ENCODE data around the gene CRELD1. TPM values are rescaled to one million over a fixed set of nuclear protein-coding genes. Genes with fewer than 3 reads are reported as not detected.

Gene CRELD1
- total and polyA plus RNA-seq, 2 of the 13 experiments (the other 11 are each of a cell fraction or from before 2014, with no cell fraction given), result 27.1 to 61.9 TPM

DNA sequence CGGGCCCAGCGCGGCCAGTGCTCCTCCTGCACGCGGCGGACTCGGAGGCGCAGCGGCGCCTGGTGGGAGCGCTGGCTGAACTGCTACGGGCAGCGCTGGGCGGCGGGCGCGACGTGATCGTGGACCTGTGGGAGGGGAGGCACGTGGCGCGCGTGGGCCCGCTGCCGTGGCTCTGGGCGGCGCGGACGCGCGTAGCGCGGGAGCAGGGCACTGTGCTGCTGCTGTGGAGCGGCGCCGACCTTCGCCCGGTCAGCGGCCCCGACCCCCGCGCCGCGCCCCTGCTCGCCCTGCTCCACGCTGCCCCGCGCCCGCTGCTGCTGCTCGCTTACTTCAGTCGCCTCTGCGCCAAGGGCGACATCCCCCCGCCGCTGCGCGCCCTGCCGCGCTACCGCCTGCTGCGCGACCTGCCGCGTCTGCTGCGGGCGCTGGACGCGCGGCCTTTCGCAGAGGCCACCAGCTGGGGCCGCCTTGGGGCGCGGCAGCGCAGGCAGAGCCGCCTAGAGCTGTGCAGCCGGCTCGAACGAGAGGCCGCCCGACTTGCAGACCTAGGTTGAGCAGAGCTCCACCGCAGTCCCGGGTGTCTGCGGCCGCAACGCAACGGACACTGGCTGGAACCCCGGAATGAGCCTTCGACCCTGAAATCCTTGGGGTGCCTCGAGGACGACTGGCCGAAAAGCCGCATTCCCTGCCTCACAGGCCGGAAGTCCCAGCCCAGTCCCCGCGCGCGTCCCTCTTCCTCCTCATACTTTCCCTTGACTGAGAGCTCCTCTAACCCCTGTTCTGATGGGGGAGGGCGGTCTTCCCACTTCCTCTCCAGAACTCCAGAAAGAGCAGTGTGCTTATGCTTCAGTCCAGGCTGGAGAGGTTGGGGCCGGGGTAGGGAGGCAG lies 18.1 kb upstream of the CRELD1 start (continued):
- TF ChIP-seq, protein P1, sequence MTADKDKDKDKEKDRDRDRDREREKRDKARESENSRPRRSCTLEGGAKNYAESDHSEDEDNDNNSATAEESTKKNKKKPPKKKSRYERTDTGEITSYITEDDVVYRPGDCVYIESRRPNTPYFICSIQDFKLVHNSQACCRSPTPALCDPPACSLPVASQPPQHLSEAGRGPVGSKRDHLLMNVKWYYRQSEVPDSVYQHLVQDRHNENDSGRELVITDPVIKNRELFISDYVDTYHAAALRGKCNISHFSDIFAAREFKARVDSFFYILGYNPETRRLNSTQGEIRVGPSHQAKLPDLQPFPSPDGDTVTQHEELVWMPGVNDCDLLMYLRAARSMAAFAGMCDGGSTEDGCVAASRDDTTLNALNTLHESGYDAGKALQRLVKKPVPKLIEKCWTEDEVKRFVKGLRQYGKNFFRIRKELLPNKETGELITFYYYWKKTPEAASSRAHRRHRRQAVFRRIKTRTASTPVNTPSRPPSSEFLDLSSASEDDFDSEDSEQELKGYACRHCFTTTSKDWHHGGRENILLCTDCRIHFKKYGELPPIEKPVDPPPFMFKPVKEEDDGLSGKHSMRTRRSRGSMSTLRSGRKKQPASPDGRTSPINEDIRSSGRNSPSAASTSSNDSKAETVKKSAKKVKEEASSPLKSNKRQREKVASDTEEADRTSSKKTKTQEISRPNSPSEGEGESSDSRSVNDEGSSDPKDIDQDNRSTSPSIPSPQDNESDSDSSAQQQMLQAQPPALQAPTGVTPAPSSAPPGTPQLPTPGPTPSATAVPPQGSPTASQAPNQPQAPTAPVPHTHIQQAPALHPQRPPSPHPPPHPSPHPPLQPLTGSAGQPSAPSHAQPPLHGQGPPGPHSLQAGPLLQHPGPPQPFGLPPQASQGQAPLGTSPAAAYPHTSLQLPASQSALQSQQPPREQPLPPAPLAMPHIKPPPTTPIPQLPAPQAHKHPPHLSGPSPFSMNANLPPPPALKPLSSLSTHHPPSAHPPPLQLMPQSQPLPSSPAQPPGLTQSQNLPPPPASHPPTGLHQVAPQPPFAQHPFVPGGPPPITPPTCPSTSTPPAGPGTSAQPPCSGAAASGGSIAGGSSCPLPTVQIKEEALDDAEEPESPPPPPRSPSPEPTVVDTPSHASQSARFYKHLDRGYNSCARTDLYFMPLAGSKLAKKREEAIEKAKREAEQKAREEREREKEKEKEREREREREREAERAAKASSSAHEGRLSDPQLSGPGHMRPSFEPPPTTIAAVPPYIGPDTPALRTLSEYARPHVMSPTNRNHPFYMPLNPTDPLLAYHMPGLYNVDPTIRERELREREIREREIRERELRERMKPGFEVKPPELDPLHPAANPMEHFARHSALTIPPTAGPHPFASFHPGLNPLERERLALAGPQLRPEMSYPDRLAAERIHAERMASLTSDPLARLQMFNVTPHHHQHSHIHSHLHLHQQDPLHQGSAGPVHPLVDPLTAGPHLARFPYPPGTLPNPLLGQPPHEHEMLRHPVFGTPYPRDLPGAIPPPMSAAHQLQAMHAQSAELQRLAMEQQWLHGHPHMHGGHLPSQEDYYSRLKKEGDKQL (CRISPR knock-in tag; IDR thresholded peaks at IDR 0.05; ENCODE audit: low read depth), result no peak; the same call in 1 of the 2 replicates

DNA sequence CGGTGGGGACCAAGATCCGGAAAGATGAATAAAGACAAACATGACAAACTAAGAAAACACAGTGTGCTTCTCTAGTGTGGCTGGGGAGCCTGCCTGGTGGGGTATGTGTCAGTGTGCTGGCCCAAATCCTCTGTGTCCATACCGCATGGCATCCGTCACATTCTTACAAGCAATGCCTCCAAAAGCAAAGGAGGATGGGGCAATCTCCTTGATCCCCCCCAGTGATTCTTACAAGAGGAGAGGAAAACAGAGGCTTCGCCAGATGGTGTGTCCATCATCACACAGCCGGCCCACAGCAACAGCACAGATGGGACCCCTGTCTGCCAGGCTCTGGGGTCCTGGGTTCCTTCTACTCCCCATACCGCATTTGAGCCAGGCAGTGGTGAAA lies 17.3 kb upstream of the CRELD1 start:
- TSS peak; percentile 33 for BruUV-seq (replicated peaks)
- Histone ChIP-seq H3K4me2 (ENCODE audit: low read depth, low read length) (peak overlapping the region; percentile 100), H3K9me3 (ENCODE audit: low read length) (no peaks in the 10 kb centered on the region), H3K79me2 (ENCODE audit: insufficient read depth, low read length) (peaks cover 3% of the 10 kb centered on the region), H3K9ac (ENCODE audit: insufficient read depth, low read depth, low read length) (peak overlapping the region; percentile 80), H3K4me1 (ENCODE audit: insufficient read depth, low read length) (peaks cover 38% of the 10 kb centered on the region), H2AFZ (ENCODE audit: low read length) (no peak overlapping the region), H3K27me3 (ENCODE audit: control insufficient read depth in 1 of 2, insufficient read depth in 2 of 2, low read length in 2 of 2) (no peaks in the 10 kb centered on the region), H3K27ac (ENCODE audit: extremely low read length, insufficient read depth, low read length) (peak overlapping the region; percentile 71), H3K36me3 (replicated peaks in 1 of 2; ENCODE audit: control insufficient read depth in 1 of 2, insufficient read depth in 2 of 2, low read length in 2 of 2) (peaks cover 3 to 9% of the 10 kb centered on the region in 2 experiments; a peak in 3 of 5 replicates), H3K4me3 (replicated peaks in 1 of 3; ENCODE audit: insufficient read depth in 1 of 3, low read depth in 2 of 3, low read length in 3 of 3) (peak overlapping the region; percentile 55 to 86 (median 83)), H4K20me1 (ENCODE audit: insufficient read depth, low read length) (no peaks in the 10 kb centered on the region)
- ATAC-seq (peak; percentile 7), DNase-seq (ENCODE audit: low spot score) (no peak), FAIRE-seq (no peak)
- ChIA-PET POLR2A (interaction anchor here (0.7 to 9.0 kb wide), 20 partner anchors 9 to 332 kb away, joined by 3 to 298 read pairs (median 4); partner anchors contain the start of genes ARPC4, CAMK1, CIDEC and CRELD1), CTCF (ENCODE audit: low intra/inter-chr PET ratio, low total read pairs) (interaction anchor here (2.1 kb wide), 1 partner anchor 54 kb away, joined by 14 read pairs; no protein-coding TSS in a partner anchor)
- WGBS (ENCODE audit: low lambda C conversion rate), result 21% methylated on average over 6 of the region's 7 CpGs
- in situ Hi-C loops (cut with HindIII; ENCODE audit: extremely low pct_ligation_motif_present, low pct_unique_long_range_greater_than_20kb), result no loop called here
- intact Hi-C loops (cut with micrococcal nuclease; ENCODE audit: unreplicated experiment), result loop anchor here (5.0 kb wide), 1 partner anchor 39 kb away; no protein-coding TSS in a partner anchor
- TF ChIP-seq FLYWCH1 (CRISPR knock-in tag; IDR thresholded peaks at IDR 0.05) (no peak), NKX3-1 (CRISPR knock-in tag; IDR thresholded peaks at IDR 0.05) (0 out of 2 replicates have a peak, but pooled peaks have one; percentile 16), ZNF569 (CRISPR knock-in tag; IDR thresholded peaks at IDR 0.05; ENCODE audit: borderline replicate concordance) (no peak), JUN (CRISPR knock-in tag; IDR thresholded peaks at IDR 0.05) (no peak)
- TF ChIP-seq, protein P2, sequence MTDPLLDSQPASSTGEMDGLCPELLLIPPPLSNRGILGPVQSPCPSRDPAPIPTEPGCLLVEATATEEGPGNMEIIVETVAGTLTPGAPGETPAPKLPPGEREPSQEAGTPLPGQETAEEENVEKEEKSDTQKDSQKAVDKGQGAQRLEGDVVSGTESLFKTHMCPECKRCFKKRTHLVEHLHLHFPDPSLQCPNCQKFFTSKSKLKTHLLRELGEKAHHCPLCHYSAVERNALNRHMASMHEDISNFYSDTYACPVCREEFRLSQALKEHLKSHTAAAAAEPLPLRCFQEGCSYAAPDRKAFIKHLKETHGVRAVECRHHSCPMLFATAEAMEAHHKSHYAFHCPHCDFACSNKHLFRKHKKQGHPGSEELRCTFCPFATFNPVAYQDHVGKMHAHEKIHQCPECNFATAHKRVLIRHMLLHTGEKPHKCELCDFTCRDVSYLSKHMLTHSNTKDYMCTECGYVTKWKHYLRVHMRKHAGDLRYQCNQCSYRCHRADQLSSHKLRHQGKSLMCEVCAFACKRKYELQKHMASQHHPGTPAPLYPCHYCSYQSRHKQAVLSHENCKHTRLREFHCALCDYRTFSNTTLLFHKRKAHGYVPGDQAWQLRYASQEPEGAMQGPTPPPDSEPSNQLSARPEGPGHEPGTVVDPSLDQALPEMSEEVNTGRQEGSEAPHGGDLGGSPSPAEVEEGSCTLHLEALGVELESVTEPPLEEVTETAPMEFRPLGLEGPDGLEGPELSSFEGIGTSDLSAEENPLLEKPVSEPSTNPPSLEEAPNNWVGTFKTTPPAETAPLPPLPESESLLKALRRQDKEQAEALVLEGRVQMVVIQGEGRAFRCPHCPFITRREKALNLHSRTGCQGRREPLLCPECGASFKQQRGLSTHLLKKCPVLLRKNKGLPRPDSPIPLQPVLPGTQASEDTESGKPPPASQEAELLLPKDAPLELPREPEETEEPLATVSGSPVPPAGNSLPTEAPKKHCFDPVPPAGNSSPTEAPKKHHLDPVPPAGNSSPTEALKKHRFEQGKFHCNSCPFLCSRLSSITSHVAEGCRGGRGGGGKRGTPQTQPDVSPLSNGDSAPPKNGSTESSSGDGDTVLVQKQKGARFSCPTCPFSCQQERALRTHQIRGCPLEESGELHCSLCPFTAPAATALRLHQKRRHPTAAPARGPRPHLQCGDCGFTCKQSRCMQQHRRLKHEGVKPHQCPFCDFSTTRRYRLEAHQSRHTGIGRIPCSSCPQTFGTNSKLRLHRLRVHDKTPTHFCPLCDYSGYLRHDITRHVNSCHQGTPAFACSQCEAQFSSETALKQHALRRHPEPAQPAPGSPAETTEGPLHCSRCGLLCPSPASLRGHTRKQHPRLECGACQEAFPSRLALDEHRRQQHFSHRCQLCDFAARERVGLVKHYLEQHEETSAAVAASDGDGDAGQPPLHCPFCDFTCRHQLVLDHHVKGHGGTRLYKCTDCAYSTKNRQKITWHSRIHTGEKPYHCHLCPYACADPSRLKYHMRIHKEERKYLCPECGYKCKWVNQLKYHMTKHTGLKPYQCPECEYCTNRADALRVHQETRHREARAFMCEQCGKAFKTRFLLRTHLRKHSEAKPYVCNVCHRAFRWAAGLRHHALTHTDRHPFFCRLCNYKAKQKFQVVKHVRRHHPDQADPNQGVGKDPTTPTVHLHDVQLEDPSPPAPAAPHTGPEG (CRISPR knock-in tag; IDR thresholded peaks at IDR 0.05), result 0 out of 2 replicates have a peak, but pooled peaks have one; percentile 38
- TF ChIP-seq, protein P3, sequence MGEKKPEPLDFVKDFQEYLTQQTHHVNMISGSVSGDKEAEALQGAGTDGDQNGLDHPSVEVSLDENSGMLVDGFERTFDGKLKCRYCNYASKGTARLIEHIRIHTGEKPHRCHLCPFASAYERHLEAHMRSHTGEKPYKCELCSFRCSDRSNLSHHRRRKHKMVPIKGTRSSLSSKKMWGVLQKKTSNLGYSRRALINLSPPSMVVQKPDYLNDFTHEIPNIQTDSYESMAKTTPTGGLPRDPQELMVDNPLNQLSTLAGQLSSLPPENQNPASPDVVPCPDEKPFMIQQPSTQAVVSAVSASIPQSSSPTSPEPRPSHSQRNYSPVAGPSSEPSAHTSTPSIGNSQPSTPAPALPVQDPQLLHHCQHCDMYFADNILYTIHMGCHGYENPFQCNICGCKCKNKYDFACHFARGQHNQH (CRISPR knock-in tag; IDR thresholded peaks at IDR 0.05), result 0 out of 2 replicates have a peak, but pooled peaks have one; percentile 2
